HG03039 (cell line): ENCODE data around the gene ARHGAP33.

Experiments
- ATAC-seq: cut with Tn5 transposase; IDR thresholded peaks from one replicate; pipeline ENCODE4 v1.9.1; 2021; ENCODE audit warnings: mild to moderate bottlenecking, moderate library complexity; ENCODE audit not compliant: unreplicated experiment

Gene ARHGAP33

GRCh38 chr19:35739275-35740107, 35.9 kb upstream of the ARHGAP33 start:
- no peak for ATAC-seq

GRCh38 chr19:35740108-35740422, 35.3 kb upstream of the ARHGAP33 start:
- ATAC-seq: peak; percentile 8

GRCh38 chr19:35740423-35741202, 34.8 kb upstream of the ARHGAP33 start:
- ATAC-seq: peak; percentile 47

- no peak for ATAC-seq
These were observed 34.2 kb upstream of the ARHGAP33 start for GRCh38 chr19:35741203-35741515.

GRCh38 chr19:35742121-35742724, 33.1 kb upstream of the ARHGAP33 start, which contains the start of gene IGFLR1:
Gene IGFLR1 (minus strand): TSS chr19:35742452. CDS start chr19:35741180, 1,272 bp downstream.
- ATAC-seq: no peak

- no peak for ATAC-seq
These were observed 31.5 kb upstream of the ARHGAP33 start for GRCh38 chr19:35743640-35744429.

- peak; percentile 20 for ATAC-seq
These were observed 30.7 kb upstream of the ARHGAP33 start for GRCh38 chr19:35744430-35745327.

- peak; percentile 35 for ATAC-seq
These were observed 29.9 kb upstream of the ARHGAP33 start, which contains the start of the genes PSENEN and U2AF1L4 for GRCh38 chr19:35745328-35746086. Gene PSENEN (plus strand): TSS chr19:35745651. CDS start chr19:35745931, 280 bp downstream. Gene U2AF1L4 (minus strand): TSS chr19:35745418. CDS start chr19:35745391, 27 bp downstream.

GRCh38 chr19:35746087-35746462, 29.3 kb upstream of the ARHGAP33 start:
- ATAC-seq: no peak

GRCh38 chr19:35746531-35746930, 28.8 kb upstream of the ARHGAP33 start:
- ATAC-seq: no peak

GRCh38 chr19:35748106-35749020, 27.0 kb upstream of the ARHGAP33 start, which contains the start of gene LIN37:
Gene LIN37 (plus strand): TSS chr19:35748576. CDS start chr19:35748725, 149 bp downstream.
- ATAC-seq: peak; percentile 60

- ATAC-seq: no peak
These were observed 25.2 kb upstream of the ARHGAP33 start for GRCh38 chr19:35750167-35750566.

- ATAC-seq: no peak
These were observed 23.3 kb upstream of the ARHGAP33 start for GRCh38 chr19:35751839-35752745.

GRCh38 chr19:35752746-35753350, 22.5 kb upstream of the ARHGAP33 start:
- no peak for ATAC-seq

- ATAC-seq: no peak
These were observed 21.6 kb upstream of the ARHGAP33 start for GRCh38 chr19:35753634-35754369.
